AG10803 (cell line): ENCODE measurements around the gene ZNF682.
"Not testable (repeated sequence)": the region's sequence is repeated elsewhere in the genome, so short reads cannot be mapped to it uniquely, and the experiment has no call there.

Experiments used
- DNase-seq: peaks from one replicate; pipeline ENCODE4 v3.0.0; 2010; ENCODE audit warnings: low read depth
- H3K4me3 ChIP-seq: 2 replicates; pipeline ENCODE4 v1.5.1; 2011; ENCODE audit warnings: mild to moderate bottlenecking, low read length, control low read depth
- TF ChIP-seq, protein P1 (sequence below): conservative IDR thresholded peaks from 2 replicates; pipeline ENCODE4 v1.5.1; 2011; ENCODE audit warnings: mild to moderate bottlenecking, low read length, control low read depth, inconsistent platforms

ZNF682 gene

DNA sequence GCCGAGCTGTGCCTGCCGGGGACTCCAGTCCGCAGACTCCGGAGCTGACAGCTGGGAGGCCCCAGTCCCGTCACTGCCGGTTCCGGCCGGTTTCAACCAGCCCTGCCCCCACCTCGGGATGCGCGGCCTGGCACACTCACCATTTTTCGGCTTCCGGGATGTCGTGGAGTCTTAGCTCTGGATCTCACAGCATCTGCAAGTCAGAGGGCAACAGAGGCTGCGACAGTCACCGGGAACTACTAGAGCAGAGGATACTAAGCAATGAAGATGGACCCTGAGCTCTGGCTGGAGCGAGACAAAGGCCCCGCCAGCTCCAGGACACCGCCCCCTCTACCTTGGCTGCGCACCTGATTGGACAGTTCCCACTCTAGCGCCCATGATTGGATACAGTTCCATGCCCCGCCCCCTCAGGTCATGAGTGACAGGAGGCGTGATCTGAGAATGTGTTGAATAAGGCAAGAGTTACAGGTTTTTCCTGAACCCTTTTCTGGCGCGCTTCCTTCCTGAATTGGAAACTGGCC, at the start of gene ZNF682:
Gene ZNF682 (minus strand): TSS at position 303 of the 521 bp plus-strand sequence. CDS start 160 bp downstream, at position 143.
- peak within 1 kb of the TSS; percentile 94 for H3K4me3 ChIP-seq
- TF ChIP-seq, protein P1, sequence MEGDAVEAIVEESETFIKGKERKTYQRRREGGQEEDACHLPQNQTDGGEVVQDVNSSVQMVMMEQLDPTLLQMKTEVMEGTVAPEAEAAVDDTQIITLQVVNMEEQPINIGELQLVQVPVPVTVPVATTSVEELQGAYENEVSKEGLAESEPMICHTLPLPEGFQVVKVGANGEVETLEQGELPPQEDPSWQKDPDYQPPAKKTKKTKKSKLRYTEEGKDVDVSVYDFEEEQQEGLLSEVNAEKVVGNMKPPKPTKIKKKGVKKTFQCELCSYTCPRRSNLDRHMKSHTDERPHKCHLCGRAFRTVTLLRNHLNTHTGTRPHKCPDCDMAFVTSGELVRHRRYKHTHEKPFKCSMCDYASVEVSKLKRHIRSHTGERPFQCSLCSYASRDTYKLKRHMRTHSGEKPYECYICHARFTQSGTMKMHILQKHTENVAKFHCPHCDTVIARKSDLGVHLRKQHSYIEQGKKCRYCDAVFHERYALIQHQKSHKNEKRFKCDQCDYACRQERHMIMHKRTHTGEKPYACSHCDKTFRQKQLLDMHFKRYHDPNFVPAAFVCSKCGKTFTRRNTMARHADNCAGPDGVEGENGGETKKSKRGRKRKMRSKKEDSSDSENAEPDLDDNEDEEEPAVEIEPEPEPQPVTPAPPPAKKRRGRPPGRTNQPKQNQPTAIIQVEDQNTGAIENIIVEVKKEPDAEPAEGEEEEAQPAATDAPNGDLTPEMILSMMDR, result no peak
- DNase-seq, result peak; percentile 91

DNA sequence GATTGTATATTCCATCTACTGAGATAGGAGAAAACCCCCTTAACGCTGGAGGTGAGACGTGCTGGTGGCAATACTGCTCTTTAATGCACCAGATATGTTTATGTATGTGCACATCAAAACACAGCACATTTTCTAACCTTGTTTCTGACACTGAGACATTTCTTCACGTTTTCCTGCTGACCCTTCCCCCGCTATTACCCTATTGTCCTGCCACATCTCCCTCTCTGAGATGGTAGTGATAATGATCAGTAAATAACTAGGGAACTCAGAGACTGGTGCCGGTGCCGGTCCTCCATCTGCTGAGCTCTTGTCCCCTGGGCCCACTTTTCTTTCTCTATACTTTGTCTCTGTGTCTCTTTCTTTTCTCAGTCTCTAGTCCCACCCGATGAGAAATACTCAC, 43.6 kb upstream of the ZNF682 start:
- not testable (repeated sequence) for H3K4me3 ChIP-seq, DNase-seq

DNA sequence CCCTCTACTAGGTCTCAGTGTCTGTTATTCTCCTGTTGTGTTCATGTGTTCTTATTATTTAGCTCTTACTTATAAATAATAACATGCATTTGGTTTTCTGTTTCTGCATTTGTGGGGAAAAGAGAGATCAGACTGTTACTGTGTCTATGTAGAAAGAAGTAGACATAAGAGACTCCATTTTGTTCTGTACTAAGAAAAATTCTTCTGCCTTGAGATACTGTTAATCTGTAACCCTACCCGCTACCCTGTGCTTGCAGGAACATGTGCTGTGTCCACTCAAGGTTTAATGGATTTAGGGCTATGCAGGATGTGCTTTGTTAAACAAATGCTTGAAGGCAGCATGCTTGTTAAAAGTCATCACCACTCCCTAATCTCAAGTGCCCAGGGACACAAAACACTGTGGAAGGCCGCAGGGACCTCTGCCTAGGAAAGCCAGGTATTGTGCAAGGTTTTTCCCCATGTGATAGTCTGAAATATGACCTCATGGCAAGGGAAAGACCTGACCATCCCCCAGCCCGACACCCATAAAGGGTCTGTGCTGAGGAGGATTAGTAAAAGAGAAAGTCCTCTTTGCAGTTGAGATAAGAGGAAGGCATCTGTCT, 43.0 kb upstream of the ZNF682 start:
- DNase-seq, H3K4me3 ChIP-seq: not testable (repeated sequence)

DNA sequence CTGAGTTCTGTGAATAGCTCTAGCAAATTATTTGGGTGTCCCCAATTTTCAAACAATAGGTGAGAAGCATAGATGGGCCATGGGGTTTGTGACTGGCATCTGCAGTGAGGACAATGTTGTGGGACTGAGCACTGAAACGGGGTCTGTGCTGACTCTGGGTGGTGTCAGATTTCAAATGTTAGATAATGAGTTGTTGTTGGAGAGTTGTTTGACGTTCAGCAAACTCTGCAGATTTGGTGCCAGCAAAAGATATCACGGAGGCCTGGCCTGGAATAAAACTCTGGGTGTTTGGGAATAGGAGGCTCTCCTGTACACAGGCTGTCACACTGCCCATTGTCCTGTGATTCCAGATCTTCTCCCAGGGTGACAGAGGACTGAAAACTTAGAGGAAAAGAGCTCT, 41.4 kb upstream of the ZNF682 start:
- no peak for DNase-seq
- TF ChIP-seq, protein P1, result no peak
- H3K4me3 ChIP-seq, result no peak overlapping the region

DNA sequence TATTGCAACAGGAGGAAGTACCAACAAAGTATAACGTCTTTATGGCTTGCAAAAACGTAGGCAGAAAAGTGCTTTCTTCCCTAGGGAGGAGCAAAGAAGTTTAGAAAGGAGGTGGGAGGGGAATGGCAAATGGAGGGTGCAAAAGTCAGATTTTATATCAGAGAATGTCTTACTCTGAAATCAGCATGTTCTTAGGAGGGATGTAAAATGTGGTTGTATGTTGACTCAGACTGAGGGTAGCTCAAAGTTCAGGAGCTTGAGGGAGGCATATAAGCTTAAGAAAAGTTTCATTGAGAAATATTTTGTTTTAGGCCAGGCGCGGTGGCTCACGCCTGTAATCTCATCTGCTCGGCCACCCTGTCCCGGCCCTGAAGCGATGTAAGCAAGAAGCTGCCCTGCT, 40.2 kb upstream of the ZNF682 start:
- H3K4me3 ChIP-seq, result no peak overlapping the region
- DNase-seq, result no peak
- TF ChIP-seq, protein P1, result no peak

DNA sequence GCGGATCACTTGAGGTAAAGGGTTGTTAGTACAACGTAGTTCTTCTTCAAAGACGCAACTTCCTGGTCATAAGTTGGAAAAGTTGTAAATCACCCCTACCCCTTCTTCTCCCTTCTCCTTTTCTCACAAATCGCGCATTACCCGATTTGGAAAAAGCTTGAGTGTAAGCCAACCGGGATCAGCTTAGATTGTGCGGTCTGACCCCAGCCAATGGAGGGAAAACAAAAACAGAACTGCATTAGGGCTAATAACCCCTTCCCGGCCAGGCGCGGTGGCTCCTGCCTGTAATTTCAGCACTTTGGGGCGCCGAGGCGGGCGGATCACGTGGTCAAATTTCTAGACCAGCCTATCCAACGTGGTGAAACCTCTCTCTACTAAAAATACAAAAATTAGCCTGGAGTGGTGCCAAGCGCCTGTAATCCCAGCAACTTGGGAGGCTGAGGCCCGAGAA, 39.3 kb upstream of the ZNF682 start:
- DNase-seq, result peak; percentile 16
- TF ChIP-seq, protein P1, result no peak
- H3K4me3 ChIP-seq, result peak overlapping the region; percentile 68

DNA sequence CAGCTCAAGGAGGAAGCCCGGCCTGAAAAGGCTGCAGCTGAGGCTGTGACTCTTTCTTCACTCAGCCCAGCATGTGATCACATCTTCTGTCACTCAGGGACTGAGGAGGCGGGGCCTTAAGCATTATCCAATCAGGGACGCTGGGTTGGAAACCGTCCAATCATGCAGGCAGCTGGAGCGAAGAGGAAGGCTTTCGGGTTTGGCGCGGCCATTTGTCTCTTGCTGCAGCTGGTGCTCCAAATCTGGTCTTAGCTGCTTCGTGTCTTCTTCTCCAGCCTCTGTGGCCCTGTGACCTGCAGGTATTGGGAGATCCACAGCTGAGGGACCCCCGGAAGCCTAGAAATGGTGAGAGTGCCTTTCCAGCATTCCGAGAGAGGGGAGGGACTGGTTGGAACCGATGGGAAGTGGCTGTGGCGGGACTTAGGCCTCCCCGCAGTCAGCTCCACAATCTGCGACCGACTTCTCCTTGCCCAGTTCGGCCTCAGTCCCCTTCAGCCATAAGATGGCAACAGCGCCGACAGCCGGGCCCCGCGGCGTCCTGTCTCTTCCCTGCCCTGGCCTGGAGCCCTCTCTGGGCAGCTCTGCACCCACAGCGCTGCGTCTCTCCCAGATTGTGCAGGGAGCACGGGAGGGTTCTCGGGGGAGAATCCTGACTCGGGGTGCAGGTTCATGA, 38.6 kb upstream of the ZNF682 start, which contains the start of gene ZNF90:
Gene ZNF90 (plus strand): TSS at position 210 of the 673 bp plus-strand sequence. CDS start 133 bp downstream, at position 343.
- H3K4me3 ChIP-seq, result peak within 1 kb of the TSS; percentile 68
- DNase-seq, result peak; percentile 94
- TF ChIP-seq, protein P1, result no peak; the same call in 1 of the 2 replicates

DNA sequence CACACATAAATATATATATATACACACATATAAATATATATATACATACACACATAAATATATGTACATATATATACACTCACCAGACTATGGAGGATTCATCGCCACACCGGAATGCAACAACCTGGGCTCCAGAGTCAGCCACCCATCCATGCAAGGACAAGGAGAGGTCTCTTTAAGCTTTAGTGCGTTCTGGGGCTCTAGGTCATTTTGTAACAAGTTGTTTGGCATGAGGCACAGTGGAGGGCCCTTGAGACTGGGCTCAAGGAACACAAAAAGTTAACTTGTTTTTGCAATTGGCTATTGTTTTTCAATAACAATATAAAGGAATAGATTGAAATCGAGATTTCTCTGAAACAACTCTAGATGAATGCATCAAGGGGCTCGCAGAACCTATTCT, 33.6 kb upstream of the ZNF682 start:
- TF ChIP-seq, protein P1, result no peak
- no peak for DNase-seq
- no peak overlapping the region for H3K4me3 ChIP-seq
